ENCODE results near the gene LAPTM5.

Gene LAPTM5

DNA sequence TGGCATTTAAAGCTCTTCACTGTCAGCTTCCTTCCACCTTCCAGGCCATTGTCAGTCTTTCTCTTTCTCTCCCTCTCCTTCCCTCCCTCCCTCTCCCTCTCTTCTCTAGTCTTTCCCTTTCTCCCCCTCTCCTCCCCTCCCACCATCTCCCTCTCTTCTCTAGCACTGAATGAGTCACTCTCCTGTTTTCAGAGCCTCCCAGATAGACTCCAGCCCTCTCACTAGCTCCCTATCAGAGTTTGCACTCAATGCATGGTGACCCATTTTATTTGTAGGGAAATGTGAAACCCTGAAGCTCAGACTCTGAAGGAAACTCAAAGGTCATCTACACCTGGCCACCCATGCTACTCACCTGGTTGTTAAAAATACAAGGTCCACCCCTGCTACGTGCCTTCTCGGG is 29.8 kb downstream of the LAPTM5 start:
- no peak for DNase-seq

DNA sequence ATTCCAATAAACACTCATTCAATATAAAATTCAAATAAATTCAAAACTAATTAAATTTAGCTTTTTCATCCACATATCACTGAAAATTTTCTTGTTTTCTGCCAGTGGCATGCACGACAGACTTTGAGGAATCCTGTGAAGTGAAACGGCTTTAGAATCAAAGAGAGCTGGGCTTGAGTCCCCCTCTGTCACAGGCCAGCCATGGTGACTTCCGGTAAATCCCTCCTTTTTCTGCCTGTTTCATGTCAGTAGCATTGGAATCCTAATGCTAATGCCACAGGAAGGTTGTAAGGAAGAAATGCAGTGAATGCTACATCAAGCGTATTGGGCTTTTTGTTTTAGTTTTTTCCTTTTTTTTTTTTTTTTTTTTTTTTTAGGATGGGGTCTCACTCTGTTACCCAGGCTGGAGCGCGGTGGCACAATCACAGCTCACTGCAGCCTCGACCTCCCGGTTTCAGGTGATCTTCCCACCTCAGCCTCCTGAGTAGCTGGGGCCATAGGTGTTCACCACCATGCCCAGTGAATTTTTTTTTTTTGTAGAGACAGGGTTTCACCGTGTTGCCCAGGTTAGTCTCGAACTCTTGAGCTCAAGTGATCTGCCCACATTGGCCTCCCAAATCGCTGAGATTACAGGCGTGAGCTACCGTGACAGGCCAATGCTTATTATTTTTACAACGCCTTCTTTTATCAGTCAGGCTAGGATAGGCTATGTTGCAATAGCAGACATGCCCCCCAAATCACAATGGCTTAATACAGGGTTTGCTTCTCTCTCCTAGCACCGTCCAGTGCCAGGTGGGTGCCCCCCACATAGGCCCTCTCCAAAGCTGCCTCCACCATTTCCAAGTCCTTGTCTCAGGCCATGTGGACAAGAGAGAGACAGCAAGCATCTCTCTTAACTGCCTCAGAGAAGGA is 30.5 kb downstream of the LAPTM5 start:
- no peak for DNase-seq

DNA sequence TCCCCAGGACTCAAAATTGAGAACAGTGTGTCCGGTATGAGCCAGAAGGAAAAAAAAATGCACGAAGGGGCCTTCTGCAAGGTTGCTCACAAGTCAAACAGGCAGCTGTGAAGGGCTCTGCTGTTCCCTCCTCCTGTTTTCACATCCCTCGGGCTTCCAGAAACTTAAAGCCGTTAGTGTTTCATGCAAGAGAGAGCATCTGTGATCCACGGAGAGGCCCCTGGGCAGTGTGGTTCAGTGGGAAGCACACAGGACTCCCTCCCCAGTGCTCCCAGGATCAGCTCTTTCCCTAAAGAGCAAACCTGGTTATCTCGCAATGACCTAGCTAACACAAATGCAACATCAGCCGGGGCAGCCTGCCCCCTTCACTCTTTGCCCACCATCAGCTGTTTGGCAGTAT is 31.3 kb downstream of the LAPTM5 start:
- DNase-seq: no peak

DNA sequence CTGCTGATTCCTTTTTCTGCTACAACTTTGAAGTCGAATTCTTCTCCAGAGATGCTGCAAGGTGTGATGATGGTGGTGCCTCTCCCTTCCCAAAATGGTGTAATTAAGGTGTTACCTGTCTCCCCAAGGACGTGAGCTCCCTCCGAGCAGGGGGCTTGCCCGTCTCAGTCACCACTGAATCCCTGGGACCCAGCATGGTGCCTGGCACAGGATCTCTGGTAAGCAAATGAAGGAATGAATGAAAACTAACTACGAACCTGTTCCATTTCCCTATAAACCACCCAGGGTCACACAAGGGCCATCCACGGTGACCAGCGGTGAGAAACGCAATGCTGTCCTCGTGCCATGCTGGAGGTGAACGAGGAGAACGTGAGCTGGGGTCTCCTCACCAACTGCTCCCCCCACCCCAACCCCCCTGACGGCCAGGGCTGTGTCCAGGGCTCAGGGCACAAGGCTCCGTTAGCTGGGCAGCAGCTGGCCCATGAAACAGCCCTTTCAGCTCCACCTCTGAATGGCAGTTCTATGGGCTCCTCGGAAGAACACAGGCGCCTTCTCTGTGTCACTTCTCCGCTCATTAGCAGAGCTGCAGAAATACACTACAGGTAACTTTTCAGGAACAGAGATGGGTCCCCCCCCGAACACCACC is 32.0 kb downstream of the LAPTM5 start:
- DNase-seq: no peak

DNA sequence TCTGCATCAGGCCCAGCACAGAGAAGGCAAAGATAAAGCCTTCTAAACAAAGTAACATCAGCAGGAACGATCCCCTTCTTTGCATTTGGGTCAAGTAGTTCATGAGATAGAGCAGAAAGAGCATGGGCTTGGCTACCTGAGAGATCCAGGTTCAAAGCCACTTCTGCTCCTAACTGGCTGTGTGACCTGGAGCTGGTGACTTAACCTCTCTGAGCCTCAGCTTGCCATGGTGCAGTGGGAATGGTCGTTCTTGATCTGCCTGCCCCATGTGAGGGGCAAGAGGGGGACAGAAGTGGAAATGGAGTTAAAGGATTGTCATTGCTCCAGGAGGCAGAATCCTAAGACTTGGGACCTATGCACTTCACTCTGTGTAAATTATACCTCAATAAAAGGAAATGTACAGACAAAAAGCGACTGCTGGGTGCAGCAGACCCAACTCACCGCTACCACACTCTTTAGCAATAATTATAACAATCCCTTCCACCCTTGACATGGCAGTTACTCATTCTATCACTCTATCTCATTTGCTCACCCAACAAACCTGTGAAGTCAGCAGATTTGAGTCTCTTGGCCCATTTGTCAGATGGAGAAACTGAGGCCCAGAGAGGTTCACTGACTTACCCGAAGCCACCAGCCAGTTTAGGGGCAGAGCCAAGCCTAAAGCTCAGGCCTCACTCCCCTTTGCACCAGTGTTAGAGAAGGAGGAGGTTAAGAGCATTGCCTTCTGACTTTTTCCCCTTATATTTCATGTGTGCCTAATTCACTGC is 32.7 kb downstream of the LAPTM5 start:
- no peak for DNase-seq

DNA sequence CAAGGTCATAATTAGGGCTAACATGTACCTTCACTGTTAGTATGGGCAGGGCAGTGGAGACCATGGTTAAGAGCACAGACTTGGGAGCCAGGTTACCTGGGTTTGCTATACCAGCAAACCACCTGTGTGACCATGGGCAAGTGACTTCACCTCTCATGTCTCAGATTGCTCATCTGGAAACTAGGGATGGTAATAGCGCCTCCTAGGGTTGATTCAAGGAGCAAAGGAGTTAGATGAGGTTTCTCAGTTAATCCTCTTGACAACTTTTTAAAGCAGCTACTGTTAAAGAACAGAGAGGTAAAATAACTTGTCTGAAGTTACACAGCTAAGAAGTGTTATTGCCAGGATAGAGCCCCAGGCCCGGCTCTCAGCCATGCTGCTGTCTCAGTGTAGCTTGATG is 33.4 kb downstream of the LAPTM5 start:
- DNase-seq: no peak

DNA sequence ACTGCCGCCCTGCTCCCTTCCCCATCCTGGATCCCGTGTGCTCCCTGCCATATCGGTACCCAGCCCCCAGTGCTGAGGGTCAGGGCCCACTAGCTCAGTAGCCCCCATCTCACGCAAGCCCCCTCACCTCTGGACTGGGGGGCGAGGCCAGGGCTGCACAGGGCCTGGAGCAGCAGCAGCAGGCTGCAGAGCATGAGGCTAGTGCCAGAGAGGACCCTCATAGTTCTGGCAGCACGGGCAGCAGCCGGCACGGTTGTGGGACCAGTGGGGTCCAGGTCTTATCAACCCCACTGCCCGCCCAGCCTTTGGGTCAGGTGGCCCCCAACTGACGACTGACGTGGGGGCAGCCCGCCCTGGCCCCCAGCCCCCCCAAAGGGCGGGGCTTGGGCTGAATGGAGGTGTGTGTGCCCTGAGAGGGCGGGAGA is 34.2 kb downstream of the LAPTM5 start, which contains the start of gene MATN1:
Gene MATN1 (minus strand): TSS at position 255 of the 425 bp plus-strand sequence. CDS start 34 bp downstream, at position 221.
- no peak for DNase-seq

DNA sequence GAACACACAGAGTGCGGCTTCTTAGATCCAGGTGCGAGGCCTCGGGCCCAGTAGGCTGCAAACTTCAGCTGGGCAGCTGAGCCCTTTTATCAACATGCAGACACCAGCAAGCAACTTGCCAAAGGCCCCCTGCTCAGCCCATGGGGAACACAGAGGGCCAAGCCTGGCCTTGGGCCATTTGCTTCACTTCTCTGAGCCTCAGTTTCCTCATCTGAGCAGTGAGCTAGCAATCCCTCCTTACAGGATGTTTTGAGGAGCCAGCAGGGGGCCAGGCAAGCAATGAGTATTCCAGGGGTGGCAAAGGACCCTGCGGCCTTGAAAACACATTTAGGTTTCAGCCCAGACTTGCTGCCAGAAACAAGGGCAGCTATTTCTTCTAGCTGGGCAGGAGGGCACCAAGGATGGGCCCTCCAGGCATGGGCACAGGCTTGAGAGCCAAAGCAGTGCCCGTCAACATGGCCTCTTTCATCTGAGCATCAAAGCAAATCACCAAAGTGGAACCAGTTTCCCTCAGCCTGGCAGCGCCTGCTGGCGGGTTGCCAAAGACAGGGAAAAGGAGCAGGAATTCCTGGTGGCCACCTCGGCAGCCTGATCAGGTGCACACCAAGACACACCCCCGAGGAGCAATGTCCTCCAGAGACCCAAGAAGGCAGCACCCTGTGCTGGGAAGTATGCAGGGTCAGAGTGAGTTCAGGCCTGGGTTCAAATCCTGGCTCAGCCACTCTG is 35.6 kb downstream of the LAPTM5 start:
- peak; percentile 27 for DNase-seq

DNA sequence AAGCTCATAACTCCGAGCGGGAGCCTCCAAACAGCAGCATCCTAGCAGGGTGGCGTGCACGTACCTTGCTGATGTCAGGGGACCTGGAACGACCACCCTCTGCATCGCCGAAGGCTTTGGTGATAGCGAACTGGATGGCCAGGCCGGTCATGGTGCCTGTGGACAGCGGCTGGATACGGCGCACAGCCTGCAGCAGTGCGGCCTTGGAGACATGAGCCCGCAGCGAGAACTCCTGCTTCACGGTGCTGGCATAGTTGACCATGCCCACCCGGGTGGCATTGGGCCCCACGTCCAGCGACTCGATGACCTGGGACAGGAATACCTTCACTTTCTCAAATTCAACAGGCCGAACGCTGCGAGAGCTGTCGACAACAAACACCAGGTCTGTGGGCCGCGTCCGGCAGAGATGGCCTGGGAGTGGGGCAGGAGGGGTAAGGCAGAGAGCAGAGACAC is 36.2 kb downstream of the LAPTM5 start:
- no peak for DNase-seq

DNA sequence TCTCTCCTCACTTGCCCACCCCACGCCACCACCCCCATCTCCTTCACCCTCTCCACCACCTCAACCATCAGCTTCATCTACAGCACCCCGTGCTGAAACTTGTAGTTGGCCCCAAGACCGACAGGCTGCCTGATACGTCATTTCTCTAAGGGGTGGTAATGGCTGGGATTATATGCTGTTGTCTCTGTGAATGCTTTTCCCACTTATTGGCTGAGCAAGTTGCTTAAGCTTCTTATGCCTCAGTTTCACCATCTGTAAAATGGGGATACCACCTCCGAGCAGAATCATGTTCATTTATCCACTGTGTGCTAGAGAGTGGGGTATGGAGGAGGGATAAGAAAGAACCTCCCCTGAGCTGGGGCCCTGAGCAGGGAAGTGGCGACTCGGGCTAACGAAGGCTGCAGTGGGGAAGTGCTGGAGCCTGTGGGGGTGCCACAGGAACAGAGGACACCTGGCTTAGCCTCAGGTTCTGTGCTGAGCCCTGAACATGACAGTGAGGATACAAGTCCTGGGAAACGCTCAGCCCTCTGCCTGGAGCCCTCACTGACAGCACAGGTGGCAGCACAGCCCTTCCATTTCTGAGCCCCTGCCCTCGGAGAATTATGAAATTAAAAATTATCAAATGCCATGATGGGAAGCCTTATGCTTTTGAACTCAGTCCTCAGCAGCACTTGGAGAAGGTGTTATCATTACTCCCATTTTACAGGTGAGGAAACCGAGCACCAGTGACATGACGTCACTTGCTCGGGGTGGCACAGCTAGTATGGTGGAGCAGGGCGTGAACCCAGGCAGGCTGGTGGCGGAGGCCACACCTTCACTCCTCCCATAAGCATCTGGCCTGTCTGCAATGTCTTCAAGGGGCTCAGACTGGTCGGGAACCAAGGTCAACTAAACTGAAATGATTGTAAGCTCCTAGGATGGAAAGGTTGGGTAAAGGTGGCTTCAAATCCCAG is 37.0 kb downstream of the LAPTM5 start:
- no peak for DNase-seq

DNA sequence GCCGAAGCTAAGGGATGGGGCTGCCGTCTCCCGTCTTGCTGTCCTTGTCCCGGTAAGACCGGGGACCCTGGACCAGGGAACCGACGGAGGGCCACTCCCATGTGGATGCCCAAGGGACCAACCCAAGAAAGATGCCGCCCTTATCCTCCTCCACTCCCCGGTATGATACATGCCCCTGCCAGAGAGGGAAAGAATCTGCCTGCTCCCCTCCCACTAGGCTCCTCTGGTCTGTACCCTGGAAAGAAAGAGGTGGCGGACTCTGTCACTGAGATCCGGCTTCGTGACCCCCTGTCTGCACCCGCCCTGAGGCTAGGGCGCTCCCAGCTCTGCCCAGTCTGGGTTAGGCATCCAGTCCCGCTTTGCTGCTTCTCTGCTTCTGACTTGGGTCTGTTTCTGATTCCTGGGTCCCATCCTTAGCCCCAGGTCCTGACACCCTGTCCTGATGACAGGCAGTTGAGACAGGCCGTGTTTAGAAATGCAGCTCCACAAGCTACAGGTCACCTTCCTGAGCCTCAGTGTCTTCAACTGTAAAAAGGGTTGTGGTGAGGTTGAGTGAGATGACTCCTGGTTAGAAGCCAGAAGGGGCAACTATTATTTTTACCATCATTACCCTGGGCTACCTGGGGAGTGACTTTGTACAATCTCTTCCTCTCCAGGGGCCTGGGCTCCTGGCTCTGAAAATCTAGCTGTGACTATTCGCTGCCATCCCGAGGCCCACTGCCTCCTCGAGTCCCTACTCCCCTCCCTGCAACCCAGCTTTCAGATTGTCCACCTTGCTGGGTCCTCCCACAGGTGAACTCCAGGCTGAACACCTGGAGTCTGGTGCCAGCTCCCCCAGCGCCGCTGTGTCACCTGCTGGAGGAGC is 37.9 kb downstream of the LAPTM5 start:
- peak; percentile 60 for DNase-seq

DNA sequence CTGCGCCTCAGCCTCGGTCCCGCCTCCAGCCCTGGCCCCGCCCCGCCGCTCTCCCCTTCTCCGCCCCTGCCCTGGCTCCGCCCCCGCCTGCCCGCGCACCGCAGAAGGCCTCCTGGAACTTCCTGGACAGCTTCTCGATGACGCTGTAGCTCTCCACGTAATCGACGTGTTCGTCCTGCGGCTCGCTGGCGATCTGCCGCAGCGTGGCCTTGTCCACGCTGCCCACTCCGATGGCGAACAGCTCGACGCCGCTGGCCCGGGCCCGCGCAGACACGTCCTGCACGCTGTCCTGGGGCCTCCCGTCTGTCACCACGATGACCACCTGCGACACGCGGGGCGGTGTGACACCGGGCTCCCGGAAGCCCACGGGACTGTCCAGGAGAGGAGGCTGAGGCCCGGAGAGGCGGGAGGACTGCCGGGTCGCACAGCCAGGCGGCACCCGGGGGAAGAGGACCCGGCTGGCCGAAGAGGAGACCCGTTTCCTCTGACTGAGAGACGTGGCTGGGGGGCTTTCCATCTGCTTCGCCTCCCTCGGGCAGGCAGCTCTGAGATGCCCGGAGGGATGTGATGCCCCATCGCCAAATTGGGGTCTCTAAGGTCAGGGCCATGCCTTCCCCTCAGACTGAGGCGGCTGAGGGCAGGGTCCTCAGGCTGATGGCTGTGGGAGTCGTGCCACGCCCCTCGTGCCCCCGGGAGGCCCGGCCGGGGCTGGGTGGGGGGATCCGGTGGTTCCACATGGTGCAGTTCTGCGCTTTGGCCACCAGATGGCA is 38.8 kb downstream of the LAPTM5 start:
- DNase-seq: no peak

DNA sequence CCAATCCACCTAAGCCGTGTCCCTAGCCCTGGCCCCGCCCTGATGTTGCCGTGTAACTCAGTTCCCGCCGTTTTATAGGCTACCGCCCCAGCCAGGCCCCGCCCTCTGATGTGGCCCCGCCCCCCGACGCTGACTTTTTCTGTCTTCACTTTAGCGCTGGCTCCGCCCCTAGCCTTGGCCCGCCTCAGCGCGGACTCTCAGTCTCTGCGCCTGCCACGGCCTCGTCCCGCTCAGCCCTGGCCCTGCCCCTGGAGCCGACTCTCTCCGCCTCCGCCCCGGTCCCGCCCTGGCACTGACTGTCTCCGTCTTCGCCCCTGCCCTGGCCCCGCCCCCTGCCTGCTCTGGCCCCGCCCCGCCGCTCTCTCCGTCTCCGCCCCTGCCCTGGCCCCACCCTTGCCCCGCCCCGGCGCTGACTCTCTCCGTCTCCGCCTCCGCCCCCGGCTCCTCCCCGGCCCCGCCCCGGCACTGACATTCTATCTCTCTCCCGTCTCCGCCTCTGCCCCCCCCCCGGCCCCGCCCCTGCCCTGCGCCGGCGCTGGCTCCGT is 39.4 kb downstream of the LAPTM5 start:
- peak; percentile 89 for DNase-seq

DNA sequence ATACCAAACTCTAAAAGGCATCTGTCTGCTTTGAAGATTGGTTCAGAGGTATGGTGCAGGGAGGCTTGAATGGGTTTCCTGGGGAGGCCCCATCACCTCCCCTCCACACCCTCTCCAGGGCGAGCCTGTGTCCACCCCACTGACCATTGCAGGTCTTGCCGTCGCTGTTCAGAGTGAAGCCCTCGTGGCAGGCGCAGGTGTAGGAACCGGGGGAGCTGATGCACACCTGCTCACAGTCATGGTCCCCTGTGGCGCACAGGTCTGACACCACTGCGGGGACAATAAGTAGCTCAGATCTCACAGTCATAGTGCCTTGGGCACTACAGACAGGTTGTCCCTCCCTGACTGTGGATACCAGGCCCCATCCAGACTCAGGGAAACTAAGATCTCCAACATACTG is 40.9 kb downstream of the LAPTM5 start:
- no peak for DNase-seq

DNA sequence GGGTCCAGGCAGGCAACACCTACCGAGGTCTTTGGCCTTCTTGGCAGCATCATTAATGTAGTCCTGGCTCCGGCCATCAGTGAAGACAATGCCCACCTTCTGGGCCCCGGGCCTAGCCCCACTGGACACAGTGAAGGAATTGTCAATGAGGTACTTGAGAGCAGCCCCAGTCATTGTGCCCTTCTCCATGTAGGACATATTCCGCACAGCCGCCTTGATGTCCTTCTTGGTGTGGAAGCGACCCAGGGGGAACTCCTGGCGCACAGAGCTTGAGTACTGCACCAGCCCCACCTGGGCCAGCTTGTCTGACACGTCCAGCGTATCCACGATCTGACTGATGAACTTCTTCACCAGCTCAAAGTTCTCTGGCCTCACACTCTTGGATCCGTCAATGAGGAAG is 41.7 kb downstream of the LAPTM5 start:
- no peak for DNase-seq

DNA sequence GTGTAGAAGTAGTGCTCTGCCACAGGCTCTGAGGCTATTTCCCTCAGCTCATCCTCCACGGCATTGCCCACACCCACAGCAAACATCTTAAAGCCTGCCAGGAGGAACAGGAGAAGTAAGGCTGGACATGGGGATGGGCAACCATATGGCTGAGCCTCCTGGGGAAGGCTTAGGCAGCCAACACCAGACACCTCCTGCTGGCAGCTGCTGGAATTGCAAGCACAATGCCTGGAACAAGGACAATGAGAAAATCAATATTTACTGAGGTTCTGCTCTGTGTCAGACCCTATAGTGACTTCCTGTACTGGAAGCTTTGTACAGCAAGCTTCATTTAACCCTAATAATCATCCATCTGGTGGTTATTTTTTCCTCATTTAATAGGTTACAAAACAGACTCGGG is 42.4 kb downstream of the LAPTM5 start:
- DNase-seq: peak; percentile 57

DNA sequence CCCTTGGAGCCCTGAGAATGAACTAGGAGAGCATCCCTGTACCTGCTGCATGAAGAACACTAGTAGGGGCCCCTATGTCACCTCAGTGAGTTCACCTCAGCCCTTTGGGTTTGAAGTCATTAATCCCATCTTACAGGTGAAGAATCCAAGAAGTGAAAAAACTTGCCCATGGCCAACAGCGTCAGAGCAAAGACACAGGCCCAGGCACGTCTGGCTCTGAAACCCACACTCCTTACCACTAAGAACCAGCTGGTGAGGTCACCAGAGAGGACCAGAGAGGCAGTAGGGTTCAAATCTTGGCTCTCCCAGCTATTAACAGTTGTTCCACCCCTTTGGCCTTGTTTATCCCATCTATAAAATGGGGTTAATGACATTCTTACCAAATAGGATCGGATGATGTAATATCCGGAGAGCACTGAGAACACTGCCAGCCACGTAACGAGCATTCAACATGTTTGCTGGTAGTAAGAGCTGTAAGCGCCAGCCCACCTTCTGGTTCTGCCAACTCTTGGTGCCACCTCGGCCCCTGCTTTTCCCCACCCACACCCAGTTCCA is 43.0 kb downstream of the LAPTM5 start:
- no peak for DNase-seq

DNA sequence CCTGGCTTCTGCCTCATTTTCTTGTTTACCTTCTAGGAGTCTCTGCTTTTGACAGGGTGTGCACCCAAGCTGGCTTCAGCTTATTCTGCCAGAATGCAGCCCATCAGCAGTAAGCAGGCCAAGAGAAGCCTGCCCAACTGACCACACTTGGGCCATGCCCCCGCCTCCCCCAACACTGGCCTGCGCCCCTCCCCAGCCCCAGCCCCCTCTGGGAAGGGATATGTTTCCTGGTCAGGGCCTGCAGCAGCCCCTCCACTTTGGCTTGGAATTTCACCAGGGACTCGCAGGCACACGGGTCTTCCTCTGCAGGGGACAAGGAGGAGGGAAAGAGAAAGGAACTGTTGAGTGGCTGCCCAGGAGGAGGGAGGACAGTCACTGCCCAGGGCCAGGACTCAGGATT is 43.5 kb downstream of the LAPTM5 start:
- no peak for DNase-seq

DNA sequence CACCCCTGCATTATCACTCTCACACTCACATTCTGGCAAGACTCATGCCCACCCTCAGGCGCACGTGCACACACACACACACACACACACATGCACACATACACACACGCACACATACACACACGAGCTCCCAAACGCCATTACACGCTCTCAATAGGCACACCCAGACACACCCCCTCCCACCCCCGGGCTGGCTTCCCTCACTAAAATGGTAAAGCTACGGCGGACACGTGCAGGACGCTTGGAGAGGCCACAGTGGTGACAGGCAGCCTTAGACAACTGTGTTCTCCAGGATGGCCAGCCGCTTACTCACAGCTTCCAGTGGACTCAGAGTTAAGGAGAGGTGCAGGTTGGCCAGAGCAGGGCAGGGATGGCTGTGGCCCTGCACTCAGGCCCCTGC is 44.3 kb downstream of the LAPTM5 start:
- no peak for DNase-seq

All from NCI-H1694 treated with DMSO at 0.1 percent for 48 hours (cell line).